GM19397 (cell line): ENCODE data around the gene SSRP1.
"Not testable (repeated sequence)": the region's sequence is repeated elsewhere in the genome, so short reads cannot be mapped to it uniquely, and the experiment has no call there.

Experiments used
- ATAC-seq: cut with Tn5 transposase; IDR thresholded peaks from one replicate; pipeline ENCODE4 v1.9.1; 2021; ENCODE audit warnings: mild to moderate bottlenecking, moderate library complexity; ENCODE audit not compliant: unreplicated experiment

SSRP1 gene

GRCh38 chr11:57335343-57336110 is at the start of gene SSRP1:
Gene SSRP1 (minus strand): TSS chr11:57335892. CDS start chr11:57335121, 771 bp downstream.
- ATAC-seq = peak; percentile 99

GRCh38 chr11:57380975-57381374 is 45.3 kb upstream of the SSRP1 start, which contains the start of gene PRG3:
Gene PRG3 (minus strand): TSS chr11:57381150. CDS start chr11:57380708, 442 bp downstream.
- ATAC-seq = no peak

GRCh38 chr11:57379732-57380131 is 44.0 kb upstream of the SSRP1 start:
- no peak for ATAC-seq

- ATAC-seq = no peak
Observed at GRCh38 chr11:57378186-57378585, 42.5 kb upstream of the SSRP1 start.

- ATAC-seq = no peak
Observed at GRCh38 chr11:57377107-57377506, 41.4 kb upstream of the SSRP1 start.

- no peak for ATAC-seq
Observed at GRCh38 chr11:57376095-57377090, 40.7 kb upstream of the SSRP1 start.

- ATAC-seq = no peak
Observed at GRCh38 chr11:57375490-57375889, 39.8 kb upstream of the SSRP1 start.

GRCh38 chr11:57374966-57375365 is 39.3 kb upstream of the SSRP1 start:
- ATAC-seq = no peak

- no peak for ATAC-seq
Observed at GRCh38 chr11:57373146-57373545, 37.5 kb upstream of the SSRP1 start.

- no peak for ATAC-seq
Observed at GRCh38 chr11:57370941-57371340, 35.2 kb upstream of the SSRP1 start.

GRCh38 chr11:57370251-57370650 is 34.6 kb upstream of the SSRP1 start:
- ATAC-seq = no peak

GRCh38 chr11:57368845-57369232 is 33.1 kb upstream of the SSRP1 start:
- ATAC-seq = no peak

- ATAC-seq = no peak
Observed at GRCh38 chr11:57368106-57368844, 32.6 kb upstream of the SSRP1 start.

GRCh38 chr11:57364851-57365660 is 29.4 kb upstream of the SSRP1 start:
- no peak for ATAC-seq

GRCh38 chr11:57363131-57364080 is 27.7 kb upstream of the SSRP1 start:
- ATAC-seq = no peak

- no peak for ATAC-seq
Observed at GRCh38 chr11:57361926-57362325, 26.2 kb upstream of the SSRP1 start.

- not testable (repeated sequence) for ATAC-seq
Observed at GRCh38 chr11:57361420-57361819, 25.7 kb upstream of the SSRP1 start.

GRCh38 chr11:57360991-57361390 is 25.3 kb upstream of the SSRP1 start:
- ATAC-seq = no peak
